Neural cell (in vitro differentiated cells): ENCODE results near the gene RPL9. TPM values are rescaled to one million over a fixed set of nuclear protein-coding genes. Genes with fewer than 3 reads are reported as not detected.

Experiments
- H2AFZ ChIP-seq: fragments of 200-600, 300-800 bp; sonication (generic), shearing (Covaris generic); 2 replicates; pipeline ENCODE4 v1.6.0; 2014; ENCODE audit warnings: low read depth, mild to moderate bottlenecking, antibody characterized with exemption, low read length, moderate library complexity
- H3F3A ChIP-seq: fragments of 200-600 bp; shearing (Covaris generic); 2 replicates; pipeline ENCODE4 v1.6.1; 2016; ENCODE audit warnings: mild to moderate bottlenecking, moderate library complexity, mixed read lengths, antibody characterized with exemption, low read length; ENCODE audit not compliant: insufficient read depth, poor library complexity, severe bottlenecking
- H3K27ac ChIP-seq: fragments of 200-600, 300-800 bp; sonication (generic), shearing (Covaris generic); 2 replicates; pipeline ENCODE4 v1.5.1; 2014; ENCODE audit warnings: mild to moderate bottlenecking, low read length, moderate library complexity
- H3K27me3 ChIP-seq: fragments of 300-800, 200-600 bp; sonication (generic), shearing (Covaris generic); 2 replicates; pipeline ENCODE4 v1.6.0; 2014; ENCODE audit warnings: mild to moderate bottlenecking, low read depth, low read length, moderate library complexity; ENCODE audit not compliant: insufficient read depth
- H3K36me3 ChIP-seq: fragments of 300-800, 200-600 bp; sonication (generic), shearing (Covaris generic); 2 replicates; pipeline ENCODE4 v1.5.1; 2014; ENCODE audit warnings: mild to moderate bottlenecking, antibody characterized with exemption, low read length, moderate library complexity; ENCODE audit not compliant: insufficient read depth
- H3K4me2 ChIP-seq: fragments of 300-800, 200-600 bp; sonication (generic), shearing (Covaris generic); 2 replicates; pipeline ENCODE4 v1.6.0; 2014; ENCODE audit warnings: mild to moderate bottlenecking, low read length
- H3K4me3 ChIP-seq: fragments of 300-800, 200-600 bp; sonication (generic), shearing (Covaris generic); 2 replicates; pipeline ENCODE4 v1.5.1; 2014; ENCODE audit warnings: mild to moderate bottlenecking, low read length, moderate library complexity
- H3K79me2 ChIP-seq: fragments of 200-600 bp; shearing (Covaris generic); replicated peaks from 2 replicates; pipeline ENCODE4 v1.6.0; 2014; ENCODE audit warnings: mild to moderate bottlenecking, low read length, moderate library complexity; ENCODE audit not compliant: insufficient read depth
- H3K9ac ChIP-seq: fragments of 300-800, 200-600 bp; sonication (generic), shearing (Covaris generic); 2 replicates; pipeline ENCODE4 v1.6.1; 2016; ENCODE audit warnings: mild to moderate bottlenecking, low read length, mixed read lengths
- H3K9me2 ChIP-seq: fragments of 200-600 bp; shearing (Covaris generic); 2 replicates; pipeline ENCODE4 v1.6.1; 2016; ENCODE audit warnings: mild to moderate bottlenecking, low read length, mixed read lengths; ENCODE audit not compliant: insufficient read depth
- H3K9me3 ChIP-seq: fragments of 200-600, 300-800 bp; sonication (generic), shearing (Covaris generic); 2 replicates; pipeline ENCODE4 v1.6.1; 2016; ENCODE audit warnings: mild to moderate bottlenecking, mixed run types, low read length, moderate library complexity, mixed read lengths
- H4K20me1 ChIP-seq: fragments of 200-600 bp; shearing (Covaris generic); 2 replicates; pipeline ENCODE4 v1.6.1; 2016; ENCODE audit warnings: mild to moderate bottlenecking, mixed run types; ENCODE audit not compliant: insufficient read depth
- CTCF ChIP-seq: fragments of 450-650 bp; IDR thresholded peaks from 2 replicates; pipeline ENCODE4 v1.5.1; 2014; ENCODE audit warnings: antibody characterized with exemption, mild to moderate bottlenecking, moderate library complexity; ENCODE audit not compliant: poor library complexity, severe bottlenecking
- EP300 ChIP-seq: fragments of 450-650 bp; conservative IDR thresholded peaks from 2 replicates; pipeline ENCODE4 v1.6.1; 2014; ENCODE audit warnings: antibody characterized with exemption, mild to moderate bottlenecking, moderate library complexity; ENCODE audit not compliant: poor library complexity, severe bottlenecking
- EZH2 ChIP-seq: fragments of 200-600, 300-800 bp; shearing (Covaris generic), sonication (generic); IDR thresholded peaks from 2 replicates; pipeline ENCODE4 v1.6.1; 2014; ENCODE audit warnings: antibody characterized with exemption, low read length, borderline replicate concordance, mild to moderate bottlenecking; ENCODE audit not compliant: insufficient read depth, poor library complexity, severe bottlenecking
- MXI1 ChIP-seq: fragments of 450-650 bp; conservative IDR thresholded peaks from 2 replicates; pipeline ENCODE4 v1.6.1; 2014; ENCODE audit warnings: antibody characterized with exemption, mild to moderate bottlenecking; ENCODE audit not compliant: poor library complexity, severe bottlenecking
- POLR2AphosphoS5 ChIP-seq: IDR thresholded peaks from 2 replicates; pipeline ENCODE4 v1.6.1; 2012
- SMC3 ChIP-seq: fragments of 450-650 bp; conservative IDR thresholded peaks from 2 replicates; pipeline ENCODE4 v1.6.1; 2014; ENCODE audit warnings: antibody characterized with exemption, mild to moderate bottlenecking, moderate library complexity; ENCODE audit not compliant: poor library complexity
- TAF1 ChIP-seq: IDR thresholded peaks from 2 replicates; pipeline ENCODE4 v1.6.1; 2012; ENCODE audit warnings: low read depth
- polyA plus RNA-seq: library from polyadenylated mRNA; depleted of rRNA; stranded (reverse); fragments of >200 nt; gene quantifications from 2 replicates; pipeline ENCODE4 v1.2.3, GENCODE V29; 2014
- TF ChIP-seq, protein P1 (sequence below): IDR thresholded peaks from 2 replicates; pipeline ENCODE4 v1.6.1; 2012; ENCODE audit warnings: borderline replicate concordance

Gene RPL9
- polyA plus RNA-seq, 1 donor from 2014 or later, result 5,676 TPM

DNA sequence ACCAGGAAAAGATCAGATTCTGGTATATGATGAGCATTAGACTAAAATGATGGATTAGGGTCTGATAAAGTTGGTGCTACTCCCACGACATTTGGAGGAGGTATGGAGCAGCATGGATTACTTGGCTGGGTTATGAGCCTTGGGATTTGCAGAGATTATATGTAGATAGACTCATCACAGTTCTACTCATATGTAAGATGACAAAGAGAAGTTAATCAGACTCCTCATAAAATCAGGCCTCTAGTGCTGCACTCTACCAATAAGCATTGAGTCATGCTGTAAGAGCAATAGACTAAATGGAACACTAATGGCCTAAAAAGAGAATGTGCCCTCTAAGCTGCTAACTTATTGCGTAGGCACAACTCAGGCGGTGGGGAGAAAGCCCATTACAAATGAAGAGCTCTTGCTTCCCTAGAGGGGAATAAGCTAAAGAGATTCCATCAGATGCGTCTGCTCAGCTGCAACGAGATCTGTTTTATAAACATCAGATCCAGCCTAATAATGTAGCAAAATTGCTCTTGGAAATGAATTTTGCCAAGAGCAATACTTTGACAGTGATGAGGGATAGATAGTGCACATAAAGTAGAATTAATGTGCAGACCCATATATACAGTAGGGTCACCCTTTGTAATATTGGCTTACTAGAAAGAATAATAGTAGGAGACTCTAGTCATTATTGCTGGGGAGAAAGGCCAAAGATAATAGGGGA, 17.6 kb upstream of the RPL9 start:
- no peaks in the 10 kb centered on the region for H3K36me3 ChIP-seq
- no peaks in the 10 kb centered on the region for H4K20me1 ChIP-seq
- no peaks in the 10 kb centered on the region for H3K9me3 ChIP-seq
- no peaks in the 10 kb centered on the region for H3K9me2 ChIP-seq
- H3K4me3 ChIP-seq, result no peak overlapping the region
- H3K9ac ChIP-seq, result no peak overlapping the region
- no peak for TF ChIP-seq TAF1
- TF ChIP-seq EZH2, result no peak
- TF ChIP-seq EP300, result no peak
- no peak for TF ChIP-seq MXI1
- no peak overlapping the region for H2AFZ ChIP-seq
- H3K79me2 ChIP-seq, result no peaks in the 10 kb centered on the region
- no peak overlapping the region for H3K27ac ChIP-seq
- no peaks in the 10 kb centered on the region for H3K27me3 ChIP-seq
- no peak overlapping the region for H3K4me2 ChIP-seq
- H3F3A ChIP-seq, result no peaks in the 10 kb centered on the region

DNA sequence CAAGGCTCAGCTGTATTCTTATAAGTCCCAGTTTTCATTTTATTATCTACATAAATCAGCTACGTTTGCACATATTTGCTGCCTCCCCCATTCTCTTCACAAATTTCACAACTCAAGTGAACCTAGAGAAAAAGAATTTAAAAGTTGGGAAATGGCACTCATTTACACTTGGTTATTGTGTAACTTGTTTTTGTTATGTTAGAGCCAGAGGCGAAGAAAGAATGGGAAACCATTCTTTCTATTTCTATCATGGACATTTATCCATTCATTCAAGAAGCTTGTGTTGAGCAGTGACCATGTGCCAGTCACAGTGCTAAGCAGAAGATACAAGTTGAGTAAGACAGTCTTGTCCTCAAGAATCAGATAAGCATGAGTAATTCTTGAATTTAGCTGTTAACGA, 13.7 kb upstream of the RPL9 start:
- no peaks in the 10 kb centered on the region for H3F3A ChIP-seq

More for the DNA sequence above, 13.7 kb upstream of the RPL9 start:
- no peaks in the 10 kb centered on the region for H3K27me3 ChIP-seq
- H3K9me3 ChIP-seq, result no peaks in the 10 kb centered on the region
- no peak overlapping the region for H3K4me3 ChIP-seq
- H3K9ac ChIP-seq, result no peak overlapping the region
- no peaks in the 10 kb centered on the region for H3K79me2 ChIP-seq
- H3K9me2 ChIP-seq, result no peaks in the 10 kb centered on the region
- H2AFZ ChIP-seq, result no peak overlapping the region
- H3K4me2 ChIP-seq, result no peak overlapping the region
- no peak overlapping the region for H3K27ac ChIP-seq
- no peaks in the 10 kb centered on the region for H3K36me3 ChIP-seq
- no peaks in the 10 kb centered on the region for H4K20me1 ChIP-seq
- TF ChIP-seq SMC3 (no peak), POLR2AphosphoS5 (no peak), EP300 (no peak), TAF1 (no peak), CTCF (no peak), EZH2 (no peak)
- TF ChIP-seq, protein P1, sequence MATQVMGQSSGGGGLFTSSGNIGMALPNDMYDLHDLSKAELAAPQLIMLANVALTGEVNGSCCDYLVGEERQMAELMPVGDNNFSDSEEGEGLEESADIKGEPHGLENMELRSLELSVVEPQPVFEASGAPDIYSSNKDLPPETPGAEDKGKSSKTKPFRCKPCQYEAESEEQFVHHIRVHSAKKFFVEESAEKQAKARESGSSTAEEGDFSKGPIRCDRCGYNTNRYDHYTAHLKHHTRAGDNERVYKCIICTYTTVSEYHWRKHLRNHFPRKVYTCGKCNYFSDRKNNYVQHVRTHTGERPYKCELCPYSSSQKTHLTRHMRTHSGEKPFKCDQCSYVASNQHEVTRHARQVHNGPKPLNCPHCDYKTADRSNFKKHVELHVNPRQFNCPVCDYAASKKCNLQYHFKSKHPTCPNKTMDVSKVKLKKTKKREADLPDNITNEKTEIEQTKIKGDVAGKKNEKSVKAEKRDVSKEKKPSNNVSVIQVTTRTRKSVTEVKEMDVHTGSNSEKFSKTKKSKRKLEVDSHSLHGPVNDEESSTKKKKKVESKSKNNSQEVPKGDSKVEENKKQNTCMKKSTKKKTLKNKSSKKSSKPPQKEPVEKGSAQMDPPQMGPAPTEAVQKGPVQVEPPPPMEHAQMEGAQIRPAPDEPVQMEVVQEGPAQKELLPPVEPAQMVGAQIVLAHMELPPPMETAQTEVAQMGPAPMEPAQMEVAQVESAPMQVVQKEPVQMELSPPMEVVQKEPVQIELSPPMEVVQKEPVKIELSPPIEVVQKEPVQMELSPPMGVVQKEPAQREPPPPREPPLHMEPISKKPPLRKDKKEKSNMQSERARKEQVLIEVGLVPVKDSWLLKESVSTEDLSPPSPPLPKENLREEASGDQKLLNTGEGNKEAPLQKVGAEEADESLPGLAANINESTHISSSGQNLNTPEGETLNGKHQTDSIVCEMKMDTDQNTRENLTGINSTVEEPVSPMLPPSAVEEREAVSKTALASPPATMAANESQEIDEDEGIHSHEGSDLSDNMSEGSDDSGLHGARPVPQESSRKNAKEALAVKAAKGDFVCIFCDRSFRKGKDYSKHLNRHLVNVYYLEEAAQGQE, result no peak
